ENCODE data around the gene DIAPH2.
"Not testable (repeated sequence)": the region's sequence is repeated elsewhere in the genome, so short reads cannot be mapped to it uniquely, and the experiment has no call there.

DIAPH2 gene

GRCh38 chrX:96715481-96715880, 30.8 kb downstream of the DIAPH2 start:
- no peak for DNase-seq (ENCODE audit: low read depth in 3 of 3, low spot score in 1 of 3)

- no peak for DNase-seq (ENCODE audit: low read depth in 3 of 3, low spot score in 1 of 3)
These were observed 34.7 kb downstream of the DIAPH2 start for GRCh38 chrX:96719161-96719875.

DNA sequence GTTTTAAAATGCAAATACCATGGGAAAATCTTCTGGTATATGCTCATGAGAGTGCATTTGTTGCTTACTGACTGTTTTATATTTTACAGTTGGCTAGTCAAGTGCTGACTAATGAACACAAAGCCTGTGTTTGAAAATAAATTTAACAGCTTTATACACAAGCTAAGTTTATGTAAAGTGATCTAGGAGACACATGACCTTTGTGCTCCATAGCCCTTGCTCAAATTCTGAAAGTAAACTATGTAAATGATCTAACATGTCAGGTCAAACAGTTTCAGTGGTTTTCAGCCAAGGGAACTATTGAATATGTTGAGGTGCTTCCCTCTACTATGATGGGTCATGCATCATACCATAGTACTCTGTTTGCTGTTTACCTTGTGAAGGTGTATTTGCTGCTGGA, 36.7 kb downstream of the DIAPH2 start:
- DNase-seq (ENCODE audit: low read depth in 3 of 3, low spot score in 1 of 3): no peak

- DNase-seq (ENCODE audit: low read depth in 3 of 3, low spot score in 1 of 3): no peak
These were observed 38.1 kb downstream of the DIAPH2 start for GRCh38 chrX:96722781-96723180.

DNA sequence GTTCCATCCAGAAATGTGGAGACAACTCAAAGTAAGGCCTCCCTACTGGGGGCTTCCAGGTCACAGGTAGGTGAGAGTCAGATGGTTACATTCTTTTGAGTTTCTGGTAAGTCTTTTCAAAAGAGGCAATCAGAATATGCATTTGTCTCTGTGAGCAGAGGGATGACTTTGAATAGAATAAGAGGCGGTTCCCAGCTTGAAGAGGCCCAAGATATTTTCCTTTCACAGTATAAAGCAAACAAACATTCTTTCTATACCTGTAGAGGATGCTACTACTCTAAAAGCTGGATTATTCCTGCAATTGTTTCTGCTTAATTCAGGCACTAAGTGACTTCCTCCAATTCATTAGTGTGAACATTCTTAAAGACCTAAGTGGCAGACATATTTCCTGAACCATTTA, 44.4 kb downstream of the DIAPH2 start:
- DNase-seq (ENCODE audit: low read depth in 3 of 3, low spot score in 1 of 3): no peak

DNA sequence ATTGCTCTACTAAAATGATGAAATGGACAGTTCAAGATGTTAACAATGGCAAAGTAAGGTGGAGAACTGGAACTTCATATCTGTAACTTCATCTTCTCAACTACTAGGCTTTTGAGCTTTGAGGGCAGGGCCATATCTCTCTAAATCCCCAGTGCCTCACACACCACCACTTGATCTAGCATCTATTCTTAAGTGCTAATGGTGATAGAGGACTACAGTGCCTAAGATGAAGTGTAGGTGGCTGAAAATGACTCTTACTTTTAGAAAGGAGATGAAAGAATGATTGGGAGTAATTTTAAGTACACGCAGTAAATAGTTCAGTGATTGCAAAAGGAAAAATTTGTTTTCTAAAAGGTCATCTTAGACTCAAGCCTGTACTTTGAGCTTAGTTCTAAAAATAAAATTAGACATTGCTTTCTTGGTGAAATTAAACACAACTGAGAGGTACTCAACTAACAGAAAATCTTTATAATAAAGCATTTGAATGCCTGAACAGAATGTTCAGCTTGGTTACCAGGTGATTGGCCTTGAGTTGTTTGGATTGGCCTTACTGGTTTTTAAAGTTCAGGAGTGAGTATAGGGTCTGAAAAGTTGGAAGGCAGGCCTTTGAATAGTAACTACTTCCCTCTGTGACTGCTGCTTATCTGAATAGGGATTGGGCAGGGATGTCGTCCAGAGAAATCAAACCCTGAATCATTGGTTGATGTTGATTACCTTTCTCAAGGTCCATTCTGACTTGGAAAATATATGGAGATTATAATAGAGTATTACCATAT, 45.4 kb downstream of the DIAPH2 start:
- no peak for DNase-seq (ENCODE audit: low read depth in 3 of 3, low spot score in 1 of 3)

- DNase-seq (ENCODE audit: low read depth in 3 of 3, low spot score in 1 of 3): not testable (repeated sequence)
These were observed 46.4 kb downstream of the DIAPH2 start for GRCh38 chrX:96731000-96731399.

DNA sequence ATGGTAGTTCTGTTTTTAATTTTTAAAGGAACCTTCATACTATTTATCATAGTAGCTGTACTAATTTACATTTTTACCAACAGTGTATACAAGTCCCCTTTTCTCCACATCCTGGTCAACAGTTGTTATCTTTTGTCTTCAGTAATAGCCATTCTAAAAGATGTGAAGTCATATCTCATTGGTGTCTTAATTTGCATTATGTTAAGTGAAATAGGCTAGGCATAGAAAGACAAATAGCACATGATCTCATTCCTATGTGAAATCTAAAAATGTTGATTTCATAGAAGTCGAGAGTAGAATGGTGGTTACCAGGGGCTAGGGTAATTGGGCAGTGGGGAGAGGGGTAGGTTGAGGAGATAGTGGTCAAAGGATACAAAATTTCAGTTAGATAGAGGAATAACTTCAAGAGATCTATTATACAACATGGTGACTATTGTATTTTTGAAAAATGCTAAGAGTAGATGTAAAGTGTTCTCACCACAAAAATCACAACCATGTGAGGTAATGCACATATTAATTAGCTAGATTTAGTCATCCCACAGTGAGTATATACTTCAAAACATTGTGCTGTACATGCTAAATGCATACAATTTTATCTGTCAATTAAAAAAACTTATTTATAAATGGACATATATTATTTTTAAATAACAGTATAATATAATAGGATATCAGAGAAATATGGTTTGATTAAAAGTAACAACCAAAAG, 58.9 kb downstream of the DIAPH2 start:
- no peak for DNase-seq (ENCODE audit: low read depth in 3 of 3, low spot score in 1 of 3)

- no peak for DNase-seq (ENCODE audit: low read depth in 3 of 3, low spot score in 1 of 3)
These were observed 68.1 kb downstream of the DIAPH2 start for GRCh38 chrX:96752781-96753180.

GRCh38 chrX:96753230-96753629, 68.6 kb downstream of the DIAPH2 start:
- DNase-seq (ENCODE audit: low read depth in 3 of 3, low spot score in 1 of 3): no peak

DNA sequence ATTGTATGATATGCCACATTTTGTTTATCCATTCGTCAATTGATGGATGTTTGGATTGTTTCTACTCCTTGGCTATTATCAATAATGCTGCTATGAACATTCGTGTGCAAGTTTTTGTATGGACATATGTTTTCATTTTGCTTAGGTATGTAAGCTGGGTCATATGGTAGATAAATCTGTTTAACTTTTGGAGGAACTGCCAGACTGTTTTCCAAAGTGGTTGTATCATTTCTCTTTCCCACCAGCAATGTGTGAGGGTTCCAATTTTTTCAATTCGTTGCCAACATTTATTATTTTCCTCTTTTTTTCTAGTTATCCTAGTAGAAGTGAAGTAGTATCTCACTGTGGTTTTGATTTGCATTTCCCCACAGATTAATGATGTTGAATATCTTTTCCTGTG, 71.8 kb downstream of the DIAPH2 start:
- DNase-seq (ENCODE audit: low read depth in 3 of 3, low spot score in 1 of 3): no peak

GRCh38 chrX:96761566-96761965, 76.9 kb downstream of the DIAPH2 start:
- no peak for DNase-seq (ENCODE audit: low read depth in 3 of 3, low spot score in 1 of 3)

GRCh38 chrX:96763608-96764007, 79.0 kb downstream of the DIAPH2 start:
- DNase-seq (ENCODE audit: low read depth in 3 of 3, low spot score in 1 of 3): no peak

DNA sequence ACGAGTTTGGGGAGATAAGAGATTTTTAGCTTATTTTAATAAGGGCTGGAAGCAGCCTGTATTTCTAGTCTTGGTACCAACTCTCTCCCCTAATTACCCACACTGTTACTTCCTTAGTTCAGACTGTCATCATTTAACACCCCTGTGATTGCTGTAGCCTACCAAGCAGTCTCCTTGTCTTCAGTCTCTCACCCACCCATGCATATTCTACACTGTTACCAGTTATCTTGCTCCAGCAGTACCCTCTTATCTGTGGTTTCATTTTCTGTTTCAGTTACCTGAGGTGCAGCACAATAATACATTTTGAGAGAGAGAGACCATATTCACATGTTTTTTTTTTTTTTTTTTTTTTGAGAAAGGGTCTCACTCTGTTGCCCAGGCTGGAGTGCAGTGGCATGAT, 80.2 kb downstream of the DIAPH2 start:
- DNase-seq (ENCODE audit: low read depth in 3 of 3, low spot score in 1 of 3): no peak

- DNase-seq (ENCODE audit: low read depth in 3 of 3, low spot score in 1 of 3): no peak
These were observed 85.7 kb downstream of the DIAPH2 start for GRCh38 chrX:96770315-96770714.

DNA sequence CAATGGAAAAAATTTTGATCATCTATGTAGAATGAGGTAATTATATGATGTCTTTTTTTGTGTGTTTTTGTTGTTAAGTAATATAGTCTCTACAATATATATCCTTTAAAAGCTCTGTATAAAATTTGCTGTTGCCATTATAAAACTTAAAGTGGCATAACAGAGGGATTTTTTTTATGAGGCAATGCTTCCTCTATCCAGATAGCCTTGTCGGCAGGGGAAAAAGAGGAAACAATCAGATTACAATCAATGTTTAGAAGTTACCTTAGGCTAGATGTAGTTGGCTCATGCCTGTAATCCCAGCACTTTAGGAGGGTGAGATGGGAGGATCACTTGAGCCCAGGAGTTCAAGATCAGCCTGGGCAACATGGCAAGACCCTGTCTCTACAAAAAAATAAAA, 86.8 kb downstream of the DIAPH2 start:
- no peak for DNase-seq (ENCODE audit: low read depth in 3 of 3, low spot score in 1 of 3)

DNA sequence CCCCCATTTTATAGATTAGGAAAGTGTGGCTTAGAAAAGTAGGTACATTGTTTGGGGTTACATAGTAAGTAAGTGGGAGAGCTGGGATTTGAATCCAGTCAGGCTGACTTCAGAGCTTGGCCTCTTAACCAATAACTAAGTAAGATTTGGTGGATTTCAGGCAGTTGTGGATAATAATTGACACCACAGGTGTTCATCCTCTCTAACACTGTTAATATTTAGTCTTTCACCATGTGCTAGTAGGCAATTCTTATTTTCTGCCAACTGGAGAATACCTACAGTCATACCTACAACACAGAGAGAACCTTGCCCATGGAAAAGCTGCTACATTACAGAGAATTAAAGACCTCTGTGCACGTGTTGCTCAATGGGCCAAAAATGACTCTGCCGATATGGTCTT, 89.5 kb downstream of the DIAPH2 start:
- DNase-seq (ENCODE audit: low read depth in 3 of 3, low spot score in 1 of 3): no peak

DNA sequence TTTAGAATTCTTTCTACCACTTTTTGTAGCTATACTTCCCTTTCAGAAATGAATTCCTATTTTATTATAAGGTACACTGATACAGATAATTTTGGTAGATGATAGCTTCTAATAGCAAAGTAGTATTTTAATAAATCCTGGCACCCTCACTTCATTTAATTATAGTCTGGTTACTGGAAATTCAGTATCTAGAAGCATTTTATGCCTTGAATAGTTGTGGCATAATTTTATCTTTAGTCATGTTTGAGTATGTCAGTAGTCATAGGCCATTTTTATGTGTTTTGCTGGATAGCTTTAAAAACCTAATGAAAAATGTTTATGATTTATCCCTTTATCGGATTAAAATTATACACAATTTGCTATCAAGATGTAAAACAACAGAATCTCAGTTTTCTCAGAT, 92.3 kb downstream of the DIAPH2 start:
- DNase-seq (ENCODE audit: low read depth in 3 of 3, low spot score in 1 of 3): no peak

- no peak for DNase-seq (ENCODE audit: low read depth in 3 of 3, low spot score in 1 of 3)
These were observed 106.9 kb downstream of the DIAPH2 start for GRCh38 chrX:96791559-96791958.

DNA sequence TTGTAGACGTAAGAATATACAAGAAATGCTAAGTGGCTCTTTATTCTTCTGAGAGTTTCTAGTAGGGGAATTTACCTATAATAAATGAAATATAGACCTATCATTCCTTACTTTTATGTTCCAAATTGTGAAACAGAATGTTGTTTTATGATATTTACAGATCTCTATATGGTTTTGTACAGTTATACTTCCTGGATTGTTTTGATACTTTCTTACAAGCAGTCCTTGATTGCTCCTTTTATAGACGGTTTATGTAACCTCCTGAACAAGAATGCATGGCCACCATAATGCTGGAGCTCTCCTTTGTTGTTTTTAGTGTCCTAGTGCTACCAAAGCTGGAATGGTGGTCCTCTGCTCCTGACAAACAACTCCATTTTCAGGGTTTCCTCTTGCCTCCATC, 107.4 kb downstream of the DIAPH2 start:
- DNase-seq (ENCODE audit: low read depth in 3 of 3, low spot score in 1 of 3): no peak

DNA sequence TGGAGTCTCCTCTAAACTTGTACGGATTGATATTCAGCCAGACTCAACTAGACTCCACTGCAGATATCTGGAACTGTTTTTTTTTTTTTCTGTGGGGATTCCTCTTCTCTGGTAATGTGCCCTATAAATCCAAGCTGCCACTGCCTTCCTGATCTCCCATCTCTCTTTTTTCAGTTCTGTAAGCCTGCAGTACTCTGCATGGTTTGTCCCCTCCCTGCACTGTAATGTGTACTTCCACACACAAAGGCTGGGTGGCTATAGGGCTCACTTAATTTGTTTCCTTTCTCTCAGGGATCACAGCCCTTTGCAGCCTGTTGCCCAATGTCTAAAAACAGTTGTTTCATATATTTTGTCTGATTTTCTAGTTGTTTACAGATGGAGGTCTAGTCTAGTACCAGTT, 114.3 kb downstream of the DIAPH2 start:
- DNase-seq (ENCODE audit: low read depth in 3 of 3, low spot score in 1 of 3): no peak

GRCh38 chrX:96807318-96807717, 122.7 kb downstream of the DIAPH2 start:
- DNase-seq (ENCODE audit: low read depth in 3 of 3, low spot score in 1 of 3): no peak

Data from stimulated activated CD4-positive, alpha-beta T cell treated with anti-CD3 and anti-CD28 coated beads, TNF-alpha, amount 100 ng/mL, for 1 hour (primary cell).